ENCODE results near the gene NELL2.
"Not testable (repeated sequence)": the region's sequence is repeated elsewhere in the genome, so short reads cannot be mapped to it uniquely, and the experiment has no call there.

Gene NELL2

GRCh38 chr12:44847888-44848702 is 28.0 kb downstream of the NELL2 start:
- peak in 1 of 2 donors; percentile 33 for DNase-seq (ENCODE audit: low read depth in 1 of 2, low spot score in 1 of 2)

GRCh38 chr12:44847403-44847802 is 28.7 kb downstream of the NELL2 start:
- DNase-seq (ENCODE audit: low read depth in 1 of 2, low spot score in 1 of 2) = no peak

GRCh38 chr12:44846826-44847225 is 29.3 kb downstream of the NELL2 start:
- DNase-seq (ENCODE audit: low read depth in 1 of 2, low spot score in 1 of 2) = no peak

GRCh38 chr12:44842669-44843068 is 33.4 kb downstream of the NELL2 start:
- DNase-seq (ENCODE audit: low read depth in 1 of 2, low spot score in 1 of 2) = no peak

- DNase-seq (ENCODE audit: low read depth in 1 of 2, low spot score in 1 of 2) = no peak
These were observed 36.3 kb downstream of the NELL2 start for GRCh38 chr12:44839785-44840184.

GRCh38 chr12:44837114-44837755 is 38.9 kb downstream of the NELL2 start:
- DNase-seq (ENCODE audit: low read depth in 1 of 2, low spot score in 1 of 2) = no peak

- DNase-seq (ENCODE audit: low read depth in 1 of 2, low spot score in 1 of 2) = no peak
These were observed 40.3 kb downstream of the NELL2 start for GRCh38 chr12:44835641-44836379.

GRCh38 chr12:44834996-44835395 is 41.1 kb downstream of the NELL2 start:
- DNase-seq (ENCODE audit: low read depth in 1 of 2, low spot score in 1 of 2) = not testable (repeated sequence)

GRCh38 chr12:44833561-44833960 is 42.6 kb downstream of the NELL2 start:
- DNase-seq (ENCODE audit: low read depth in 1 of 2, low spot score in 1 of 2) = no peak

GRCh38 chr12:44830566-44831055 is 45.5 kb downstream of the NELL2 start:
- no peak for DNase-seq (ENCODE audit: low read depth in 1 of 2, low spot score in 1 of 2)

GRCh38 chr12:44829045-44829444 is 47.1 kb downstream of the NELL2 start:
- no peak for DNase-seq (ENCODE audit: low read depth in 1 of 2, low spot score in 1 of 2)

- no peak for DNase-seq (ENCODE audit: low read depth in 1 of 2, low spot score in 1 of 2)
These were observed 48.2 kb downstream of the NELL2 start for GRCh38 chr12:44827832-44828438.

GRCh38 chr12:44821702-44822101 is 54.4 kb downstream of the NELL2 start:
- not testable (repeated sequence) for DNase-seq (ENCODE audit: low read depth in 1 of 2, low spot score in 1 of 2)

GRCh38 chr12:44819884-44820283 is 56.2 kb downstream of the NELL2 start:
- DNase-seq (ENCODE audit: low read depth in 1 of 2, low spot score in 1 of 2) = no peak

- no peak for DNase-seq (ENCODE audit: low read depth in 1 of 2, low spot score in 1 of 2)
These were observed 58.4 kb downstream of the NELL2 start for GRCh38 chr12:44817687-44818086.

- DNase-seq (ENCODE audit: low read depth in 1 of 2, low spot score in 1 of 2) = no peak
These were observed 59.6 kb downstream of the NELL2 start for GRCh38 chr12:44816446-44817017.

- DNase-seq (ENCODE audit: low read depth in 1 of 2, low spot score in 1 of 2) = peak in 1 of 2 donors; percentile 26
These were observed 64.1 kb downstream of the NELL2 start for GRCh38 chr12:44812062-44812461.

- DNase-seq (ENCODE audit: low read depth in 1 of 2, low spot score in 1 of 2) = no peak
These were observed 72.0 kb downstream of the NELL2 start for GRCh38 chr12:44804068-44804467.

- DNase-seq (ENCODE audit: low read depth in 1 of 2, low spot score in 1 of 2) = no peak
These were observed 80.1 kb downstream of the NELL2 start for GRCh38 chr12:44795970-44796369.

- no peak for DNase-seq (ENCODE audit: low read depth in 1 of 2, low spot score in 1 of 2)
These were observed 87.4 kb downstream of the NELL2 start for GRCh38 chr12:44788731-44789130.

- DNase-seq (ENCODE audit: low read depth in 1 of 2, low spot score in 1 of 2) = no peak
These were observed 95.8 kb downstream of the NELL2 start for GRCh38 chr12:44780221-44780790.

Measured in activated CD4-positive, alpha-beta T cell treated with anti-CD3 and anti-CD28 coated beads, Interleukin-2, amount 50 U/mL, for 24 hours (primary cell).